Mesenchymal stem cell (in vitro differentiated cells and primary cell): ENCODE results near the gene CCDC102B.

Source experiments
- DNase-seq: peaks from one replicate; pipeline ENCODE4 v3.0.0-alpha.2; 2013
- H2AFZ ChIP-seq: one replicate; pipeline ENCODE4 v1.6.1; 2013; ENCODE audit warnings: low read depth, mild to moderate bottlenecking, control low read depth, inconsistent platforms, low read length, moderate library complexity
- H2AK5ac ChIP-seq: 2 replicates; pipeline ENCODE4 v1.6.1; 2013; ENCODE audit warnings: low read length, moderate library complexity, mild to moderate bottlenecking, inconsistent platforms; ENCODE audit not compliant: severe bottlenecking
- H2BK120ac ChIP-seq: one replicate; pipeline ENCODE4 v1.6.1; 2013; ENCODE audit warnings: low read depth, mild to moderate bottlenecking, inconsistent platforms, low read length, moderate library complexity
- H2BK12ac ChIP-seq, 2 experiments: one replicate each; pipeline ENCODE4 v1.6.1; 2013; ENCODE audit warnings: inconsistent platforms in 2 of 2, low read length in 2 of 2, mild to moderate bottlenecking in 2 of 2, moderate library complexity in 2 of 2, control low read depth in 1 of 2
- H2BK15ac ChIP-seq: one replicate; pipeline ENCODE4 v1.6.1; 2013; ENCODE audit warnings: mild to moderate bottlenecking, low read depth, inconsistent platforms; ENCODE audit not compliant: poor library complexity, severe bottlenecking
- H2BK5ac ChIP-seq: 2 replicates; pipeline ENCODE4 v1.6.1; 2013; ENCODE audit warnings: low read depth, mild to moderate bottlenecking, low read length, control low read depth, inconsistent platforms; ENCODE audit not compliant: poor library complexity, severe bottlenecking
- H3K14ac ChIP-seq, 2 experiments: one replicate each; pipeline ENCODE4 v1.6.1; 2013; ENCODE audit warnings: inconsistent platforms in 2 of 2, low read length in 2 of 2, control low read depth in 1 of 2, mild to moderate bottlenecking in 1 of 2, moderate library complexity in 1 of 2
- H3K18ac ChIP-seq, 2 experiments: one replicate each; pipeline ENCODE4 v1.6.1; 2013; ENCODE audit warnings: inconsistent platforms in 2 of 2, low read length in 2 of 2, control low read depth in 1 of 2, low read depth in 1 of 2, mild to moderate bottlenecking in 1 of 2
- H3K23ac ChIP-seq, 2 experiments: one replicate each; pipeline ENCODE4 v1.6.1; 2013; ENCODE audit warnings: inconsistent platforms in 2 of 2, low read length in 2 of 2, mild to moderate bottlenecking in 2 of 2, moderate library complexity in 2 of 2, control low read depth in 1 of 2
- H3K27ac ChIP-seq: 2 replicates; pipeline ENCODE4 v1.5.1; 2013; ENCODE audit warnings: mild to moderate bottlenecking, moderate library complexity, low read length, control low read depth, inconsistent platforms; ENCODE audit not compliant: poor library complexity, severe bottlenecking
- H3K27me3 ChIP-seq, 2 experiments: 2 replicates each; pipeline versions ENCODE4 v1.6.1 to v1.7.0; 2013; ENCODE audit warnings: low read length in 2 of 2, mild to moderate bottlenecking in 2 of 2, moderate library complexity in 2 of 2, control low read depth in 1 of 2, inconsistent platforms in 1 of 2; ENCODE audit not compliant: control insufficient read depth in 1 of 2, insufficient read depth in 1 of 2
- H3K36me3 ChIP-seq, 2 experiments: 2 replicates each; pipeline versions ENCODE4 v1.6.1 to v1.7.0; 2013; ENCODE audit warnings: low read length in 2 of 2, control low read depth in 1 of 2, inconsistent platforms in 1 of 2, low read depth in 1 of 2, mild to moderate bottlenecking in 1 of 2; ENCODE audit not compliant: insufficient read depth in 2 of 2, control insufficient read depth in 1 of 2
- H3K4ac ChIP-seq, 2 experiments: one replicate each; pipeline ENCODE4 v1.6.1; 2013; ENCODE audit warnings: inconsistent platforms in 2 of 2, low read length in 2 of 2, mild to moderate bottlenecking in 2 of 2, moderate library complexity in 2 of 2, control low read depth in 1 of 2, low read depth in 1 of 2
- H3K4me1 ChIP-seq: 2 replicates; pipeline ENCODE4 v1.6.1; 2013; ENCODE audit warnings: low read depth, low read length, control low read depth; ENCODE audit not compliant: control insufficient read depth, insufficient read depth
- H3K4me2 ChIP-seq: 2 replicates; pipeline ENCODE4 v1.6.1; 2013; ENCODE audit warnings: low read length, mild to moderate bottlenecking, inconsistent platforms; ENCODE audit not compliant: poor library complexity, severe bottlenecking
- H3K4me3 ChIP-seq, 2 experiments: 2 replicates each; pipeline versions ENCODE4 v1.5.1 to v1.7.0; 2013; ENCODE audit warnings: low read length in 2 of 2, mild to moderate bottlenecking in 2 of 2, control low read depth in 1 of 2, low read depth in 1 of 2; ENCODE audit not compliant: insufficient read depth in 1 of 2
- H3K79me1 ChIP-seq: replicated peaks from 2 replicates; pipeline ENCODE4 v1.6.1; 2013; ENCODE audit warnings: mild to moderate bottlenecking, control low read depth, low read length, inconsistent platforms; ENCODE audit not compliant: poor library complexity, severe bottlenecking
- H3K9ac ChIP-seq: 2 replicates; pipeline ENCODE4 v1.7.0; 2013; ENCODE audit warnings: mild to moderate bottlenecking, low read length, moderate library complexity
- H3K9me3 ChIP-seq: 2 replicates; pipeline ENCODE4 v1.7.0; 2013; ENCODE audit warnings: mild to moderate bottlenecking, low read length; ENCODE audit not compliant: control insufficient read depth
- H4K8ac ChIP-seq: one replicate; pipeline ENCODE4 v1.6.1; 2013; ENCODE audit warnings: inconsistent platforms, mild to moderate bottlenecking, low read length, moderate library complexity
- H4K91ac ChIP-seq: one replicate; pipeline ENCODE4 v1.6.1; 2013; ENCODE audit warnings: mild to moderate bottlenecking, low read length, inconsistent platforms
- WGBS: methylation state at CpG from one replicate; pipeline ENCODE4 v1.1.7; 2013; ENCODE audit warnings: mixed read lengths; 5-methylcytosine and 5-hydroxymethylcytosine counted together

CCDC102B gene

DNA sequence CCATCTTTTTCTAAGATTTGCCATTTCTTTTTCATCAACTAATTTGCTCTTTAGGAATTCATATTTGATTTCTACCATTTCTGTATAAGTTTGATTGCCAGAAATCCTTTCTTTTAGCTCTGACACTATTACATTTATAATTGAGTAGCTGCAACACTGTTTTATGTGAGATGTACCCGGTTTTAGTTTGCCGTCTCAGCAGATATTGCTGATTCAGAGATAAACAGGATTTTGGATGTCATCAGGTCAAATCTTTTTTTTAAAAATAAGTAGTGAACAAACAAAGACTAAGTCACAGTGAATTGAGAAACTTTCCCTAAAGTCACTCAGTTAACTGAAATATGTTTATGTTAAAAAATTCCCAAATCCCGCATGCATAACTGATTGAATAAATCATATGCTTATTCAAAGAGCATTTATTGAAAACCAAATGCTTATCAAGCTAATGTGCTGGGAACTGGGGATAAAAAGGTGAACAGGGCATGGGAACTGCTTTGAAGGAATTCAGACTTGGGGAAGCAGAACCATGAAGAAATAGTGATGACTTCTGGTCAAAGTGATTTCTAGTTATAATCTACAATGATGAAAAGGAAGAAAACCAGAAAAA is 19.5 kb upstream of the CCDC102B start:
- 70% methylated on average over 2 of the region's 3 CpGs for WGBS

DNA sequence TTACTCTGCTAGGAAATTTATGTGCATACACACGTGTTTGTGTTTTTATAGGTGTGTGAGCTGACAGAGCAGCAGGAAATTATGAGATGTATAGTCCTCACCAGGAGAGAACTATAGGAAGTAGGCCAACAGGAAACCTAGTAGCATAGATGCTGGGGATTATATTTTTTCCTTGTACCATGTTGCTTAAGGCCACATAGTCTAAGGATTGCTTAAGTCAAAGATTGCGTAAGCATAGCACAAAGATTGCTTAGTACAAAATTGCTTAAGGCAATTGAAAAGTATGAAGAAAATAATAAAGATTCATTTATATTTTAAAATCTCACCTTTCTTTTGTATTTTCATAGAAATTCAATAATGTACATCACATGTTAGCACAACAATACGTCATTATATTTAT is 18.7 kb upstream of the CCDC102B start:
- no peak overlapping the region for H2BK15ac ChIP-seq
- no peaks in the 10 kb centered on the region for H3K79me1 ChIP-seq
- no peak overlapping the region for H3K18ac ChIP-seq
- H2BK12ac ChIP-seq = no peak overlapping the region
- no peak overlapping the region for H3K23ac ChIP-seq
- DNase-seq = peak; percentile 80
- no peak overlapping the region for H3K4me2 ChIP-seq
- WGBS = 20% methylated on average over 1 of the region's 3 CpGs
- H3K4me1 ChIP-seq = no peaks in the 10 kb centered on the region
- no peak overlapping the region for H4K8ac ChIP-seq
- H3K9ac ChIP-seq = no peak overlapping the region
- no peaks in the 10 kb centered on the region for H3K9me3 ChIP-seq
- no peak overlapping the region for H3K14ac ChIP-seq
- no peak overlapping the region for H4K91ac ChIP-seq
- no peak overlapping the region for H3K4ac ChIP-seq
- no peak overlapping the region for H2AK5ac ChIP-seq
- no peak overlapping the region for H2BK5ac ChIP-seq
- no peaks in the 10 kb centered on the region for H3K27me3 ChIP-seq
- H3K4me3 ChIP-seq = no peak overlapping the region
- no peaks in the 10 kb centered on the region for H3K36me3 ChIP-seq
- H3K27ac ChIP-seq = no peak overlapping the region
- H2BK120ac ChIP-seq = no peak overlapping the region
- no peak overlapping the region for H2AFZ ChIP-seq

More for the DNA sequence above, 19.5 kb upstream of the CCDC102B start:
- H3K4me2 ChIP-seq = no peak overlapping the region
- no peak overlapping the region for H2BK15ac ChIP-seq
- no peak overlapping the region for H3K9ac ChIP-seq
- H2BK5ac ChIP-seq = no peak overlapping the region
- H3K9me3 ChIP-seq = no peaks in the 10 kb centered on the region
- no peak overlapping the region for H4K8ac ChIP-seq
- H3K27me3 ChIP-seq = no peaks in the 10 kb centered on the region
- no peak overlapping the region for H2AFZ ChIP-seq
- H3K79me1 ChIP-seq = no peaks in the 10 kb centered on the region
- no peak overlapping the region for H4K91ac ChIP-seq
- no peak overlapping the region for H3K14ac ChIP-seq
- no peak overlapping the region for H3K4ac ChIP-seq
- no peak overlapping the region for H3K23ac ChIP-seq
- H2AK5ac ChIP-seq = no peak overlapping the region
- no peak overlapping the region for H3K18ac ChIP-seq
- H2BK120ac ChIP-seq = no peak overlapping the region
- no peaks in the 10 kb centered on the region for H3K36me3 ChIP-seq
- peak; percentile 32 for DNase-seq
- H3K4me3 ChIP-seq = no peak overlapping the region
- H2BK12ac ChIP-seq = no peak overlapping the region
- no peak overlapping the region for H3K27ac ChIP-seq
- no peaks in the 10 kb centered on the region for H3K4me1 ChIP-seq

DNA sequence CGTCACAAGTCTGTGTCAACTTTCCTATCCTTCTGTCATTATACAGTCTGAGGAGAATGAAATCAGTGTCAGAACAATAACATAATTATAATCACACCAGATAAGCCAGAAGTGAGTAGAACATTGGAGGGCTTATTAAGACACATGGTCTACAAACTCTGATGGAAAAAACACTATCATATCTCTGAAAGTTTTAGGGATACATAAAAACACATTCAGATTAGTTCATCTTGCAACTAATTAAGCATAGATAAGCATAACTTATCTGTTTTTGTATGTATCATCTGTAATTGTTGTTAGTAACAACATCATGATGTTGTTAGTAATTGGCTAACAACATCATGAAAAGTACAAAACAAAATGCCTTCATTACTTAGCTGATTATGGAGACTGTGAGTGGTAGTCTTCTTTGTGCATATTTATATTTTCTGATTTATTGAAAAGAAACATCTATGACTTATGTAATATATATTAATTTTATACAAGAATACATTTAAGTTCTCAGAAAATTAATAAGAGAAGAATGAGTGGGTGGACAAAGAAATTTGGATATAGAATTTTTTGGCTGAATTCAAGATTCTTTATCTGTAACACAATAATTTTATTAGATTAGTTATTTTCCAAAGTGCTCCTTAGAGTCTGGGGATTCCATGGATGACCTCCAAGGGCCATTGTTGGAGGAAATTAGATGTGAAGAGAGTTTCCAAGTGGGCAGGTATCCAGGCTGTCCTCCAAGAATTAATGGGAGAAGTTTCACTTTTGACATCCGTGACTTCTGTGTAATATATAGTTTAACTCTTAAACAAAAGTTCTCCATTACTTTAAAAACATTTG is 16.9 kb upstream of the CCDC102B start:
- WGBS = no CpG with 5 or more reads among the region's 2 CpGs
- Histone ChIP-seq H3K4me1 (no peaks in the 10 kb centered on the region), H3K18ac (no peak overlapping the region), H2BK12ac (no peak overlapping the region), H2AFZ (no peak overlapping the region), H3K27me3 (no peaks in the 10 kb centered on the region), H3K27ac (no peak overlapping the region), H3K14ac (no peak overlapping the region), H3K9me3 (no peaks in the 10 kb centered on the region), H3K9ac (no peak overlapping the region), H3K23ac (no peak overlapping the region), H4K91ac (no peak overlapping the region), H3K36me3 (no peaks in the 10 kb centered on the region), H3K4me3 (no peak overlapping the region), H3K4me2 (no peak overlapping the region), H4K8ac (no peak overlapping the region), H3K4ac (no peak overlapping the region), H2AK5ac (no peak overlapping the region), H2BK5ac (no peak overlapping the region), H2BK15ac (no peak overlapping the region), H2BK120ac (no peak overlapping the region), H3K79me1 (no peaks in the 10 kb centered on the region)
- no peak for DNase-seq

DNA sequence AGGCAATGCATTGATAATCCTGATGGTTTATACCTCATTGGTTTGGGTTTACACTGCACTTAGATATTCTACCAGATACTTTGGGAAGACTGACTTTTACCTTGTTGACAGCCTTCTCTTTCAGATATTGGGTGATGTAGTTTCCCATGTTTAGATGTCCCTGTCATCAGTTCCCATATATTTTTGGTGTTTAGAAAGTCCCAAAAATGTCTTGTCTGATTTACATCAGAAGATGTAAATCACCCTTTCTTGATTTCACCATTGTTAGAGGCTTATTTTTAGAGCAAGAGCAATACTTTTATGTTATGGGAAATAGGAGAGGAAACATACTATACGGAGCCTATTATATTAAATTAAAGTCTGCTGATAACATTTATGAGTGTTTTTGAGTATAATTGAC is 14.4 kb upstream of the CCDC102B start:
- Histone ChIP-seq H3K4me3 (no peak overlapping the region), H3K9ac (no peak overlapping the region), H3K27ac (no peak overlapping the region), H3K4ac (no peak overlapping the region), H3K14ac (no peak overlapping the region), H2AFZ (no peak overlapping the region), H3K4me1 (no peaks in the 10 kb centered on the region), H3K79me1 (no peaks in the 10 kb centered on the region), H4K8ac (no peak overlapping the region), H2BK5ac (no peak overlapping the region), H3K27me3 (no peaks in the 10 kb centered on the region), H3K4me2 (no peak overlapping the region), H3K9me3 (no peaks in the 10 kb centered on the region), H2AK5ac (no peak overlapping the region), H3K18ac (no peak overlapping the region), H3K36me3 (no peaks in the 10 kb centered on the region), H4K91ac (no peak overlapping the region), H3K23ac (no peak overlapping the region), H2BK15ac (no peak overlapping the region), H2BK12ac (no peak overlapping the region), H2BK120ac (no peak overlapping the region)
- DNase-seq = no peak
- no CpG with 5 or more reads among the region's 1 CpG for WGBS
